Activated T-cell treated with anti-CD3 and anti-CD28 coated beads, Interleukin-2, amount 50 U/mL, for 72 hours (primary cell): ENCODE measurements around the gene MEAF6. TPM values are rescaled to one million over a fixed set of nuclear protein-coding genes. Genes with fewer than 3 reads are reported as not detected.

ENCODE experiments used
- ATAC-seq, 2 donors: fragments of 150-1000 bp; cut with Tn5 transposase; replicated peaks in 1 of 2; 2 replicates each; pipeline ENCODE4 v1.10.0; 2021; ENCODE audit warnings: moderate library complexity in 2 of 2, mild to moderate bottlenecking in 1 of 2
- DNase-seq, 2 donors: peaks; one replicate each; pipeline ENCODE4 v3.0.0; 2021 to 2022; ENCODE audit warnings: mixed read lengths in 1 of 2
- H3K27ac Mint-ChIP-seq: one replicate; pipeline ENCODE4 v1.8.0; 2022; ENCODE audit warnings: mild to moderate bottlenecking, moderate library complexity, mixed read lengths
- H3K27me3 Mint-ChIP-seq: one replicate; pipeline ENCODE4 v1.8.0; 2022; ENCODE audit warnings: low read depth, mixed read lengths
- H3K36me3 Mint-ChIP-seq, 2 donors: one replicate each; pipeline ENCODE4 v1.8.0; 2022; ENCODE audit warnings: mixed read lengths in 2 of 2, mild to moderate bottlenecking in 1 of 2; ENCODE audit not compliant: insufficient read depth in 2 of 2
- H3K4me1 Mint-ChIP-seq: one replicate; pipeline ENCODE4 v1.8.0; 2022; ENCODE audit warnings: low read depth, mixed read lengths
- H3K4me3 Mint-ChIP-seq, 2 donors: one replicate each; pipeline ENCODE4 v1.8.0; 2022; ENCODE audit warnings: mild to moderate bottlenecking in 2 of 2, mixed read lengths in 2 of 2, moderate library complexity in 2 of 2
- H3K9me3 Mint-ChIP-seq, 2 donors: one replicate each; pipeline ENCODE4 v1.8.0; 2022; ENCODE audit warnings: mixed read lengths in 2 of 2
- total RNA-seq, 2 donors: library from RNA; stranded (reverse); gene quantifications; one replicate each; pipeline ENCODE4 v1.2.3, GENCODE V29; 2022

Gene MEAF6
- total RNA-seq, 2 donors from 2014 or later, result 105 to 108 TPM

- ATAC-seq, result peak; percentile 56 to 62
- DNase-seq, result peak; percentile 79 to 83
- H3K36me3 Mint-ChIP-seq, result peaks cover 12 to 13% of the 10 kb centered on the region in 2 donors
These were observed 27.6 kb downstream of the MEAF6 start for GRCh38 chr1:37486680-37487618.

GRCh38 chr1:37485902-37486679, 28.5 kb downstream of the MEAF6 start:
- Mint-ChIP-seq H3K4me1 (peaks cover 33% of the 10 kb centered on the region), H3K4me3 (no peak overlapping the region), H3K9me3 (no peaks in the 10 kb centered on the region), H3K27me3 (no peaks in the 10 kb centered on the region), H3K36me3 (peaks cover 16 to 18% of the 10 kb centered on the region in 2 donors), H3K27ac (peak overlapping the region; percentile 33)
- ATAC-seq (no peak), DNase-seq (no peak)

More at GRCh38 chr1:37486680-37487618, 27.6 kb downstream of the MEAF6 start:
- Mint-ChIP-seq H3K9me3 (no peaks in the 10 kb centered on the region), H3K27me3 (no peaks in the 10 kb centered on the region), H3K27ac (peak overlapping the region; percentile 1), H3K4me1 (peaks cover 24% of the 10 kb centered on the region), H3K4me3 (no peak overlapping the region)

GRCh38 chr1:37484325-37485051, 30.1 kb downstream of the MEAF6 start:
- DNase-seq (no peak), ATAC-seq (no peak)
- H3K27me3 Mint-ChIP-seq, result no peaks in the 10 kb centered on the region
- H3K4me1 Mint-ChIP-seq, result peaks cover 42% of the 10 kb centered on the region
- H3K27ac Mint-ChIP-seq, result peak overlapping the region; percentile 92
- H3K36me3 Mint-ChIP-seq, result peaks cover 13% of the 10 kb centered on the region in 2 donors
- peak overlapping the region in 1 of 2 donors; percentile 36 for H3K4me3 Mint-ChIP-seq
- no peaks in the 10 kb centered on the region for H3K9me3 Mint-ChIP-seq

GRCh38 chr1:37483785-37484184, 30.8 kb downstream of the MEAF6 start:
- H3K27me3 Mint-ChIP-seq, result no peaks in the 10 kb centered on the region
- H3K9me3 Mint-ChIP-seq, result no peaks in the 10 kb centered on the region
- ATAC-seq (no peak), DNase-seq (no peak)
- peak overlapping the region; percentile 92 for H3K27ac Mint-ChIP-seq
- H3K36me3 Mint-ChIP-seq, result peaks cover 14 to 19% of the 10 kb centered on the region in 2 donors
- H3K4me1 Mint-ChIP-seq, result peaks cover 48% of the 10 kb centered on the region
- H3K4me3 Mint-ChIP-seq, result no peak overlapping the region

GRCh38 chr1:37482796-37483744, 31.5 kb downstream of the MEAF6 start:
- Mint-ChIP-seq H3K27ac (peak overlapping the region; percentile 31), H3K27me3 (no peaks in the 10 kb centered on the region), H3K4me1 (peaks cover 55% of the 10 kb centered on the region), H3K36me3 (peaks cover 18 to 19% of the 10 kb centered on the region in 2 donors), H3K9me3 (no peaks in the 10 kb centered on the region), H3K4me3 (no peak overlapping the region)
- ATAC-seq (no peak), DNase-seq (no peak)

GRCh38 chr1:37482004-37482785, 32.4 kb downstream of the MEAF6 start:
- Mint-ChIP-seq H3K36me3 (peaks cover 23 to 24% of the 10 kb centered on the region in 2 donors), H3K27ac (peak overlapping the region; percentile 95), H3K4me3 (peak overlapping the region; percentile 85 to 91), H3K27me3 (no peaks in the 10 kb centered on the region), H3K9me3 (no peaks in the 10 kb centered on the region), H3K4me1 (peaks cover 54% of the 10 kb centered on the region)
- ATAC-seq (no peak), DNase-seq (peak in 1 of 2 donors; percentile 4)

GRCh38 chr1:37481289-37482003, 33.1 kb downstream of the MEAF6 start:
- Mint-ChIP-seq H3K4me3 (peak overlapping the region; percentile 85 to 91), H3K36me3 (peaks cover 27 to 29% of the 10 kb centered on the region in 2 donors), H3K9me3 (no peaks in the 10 kb centered on the region), H3K4me1 (peaks cover 51% of the 10 kb centered on the region), H3K27ac (peak overlapping the region; percentile 95), H3K27me3 (no peaks in the 10 kb centered on the region)
- ATAC-seq (no peak), DNase-seq (peak; percentile 52 to 55)

GRCh38 chr1:37480581-37481288, 33.8 kb downstream of the MEAF6 start:
- Mint-ChIP-seq H3K4me1 (peaks cover 50% of the 10 kb centered on the region), H3K36me3 (peaks cover 30 to 31% of the 10 kb centered on the region in 2 donors), H3K27ac (peak overlapping the region; percentile 75), H3K27me3 (no peaks in the 10 kb centered on the region), H3K4me3 (peak overlapping the region; percentile 85 to 91), H3K9me3 (no peaks in the 10 kb centered on the region)
- ATAC-seq (no peak), DNase-seq (no peak)

- peaks cover 50% of the 10 kb centered on the region for H3K4me1 Mint-ChIP-seq
- ATAC-seq, result no peak
- DNase-seq, result peak in 1 of 2 donors; percentile 10
- H3K4me3 Mint-ChIP-seq, result peak overlapping the region; percentile 85 to 91
- no peaks in the 10 kb centered on the region for H3K27me3 Mint-ChIP-seq
- no peaks in the 10 kb centered on the region for H3K9me3 Mint-ChIP-seq
- H3K36me3 Mint-ChIP-seq, result peaks cover 32 to 34% of the 10 kb centered on the region in 2 donors
- peak overlapping the region; percentile 90 for H3K27ac Mint-ChIP-seq
These were observed 34.5 kb downstream of the MEAF6 start for GRCh38 chr1:37480125-37480466.

- DNase-seq (peak; percentile 92 to 94), ATAC-seq (peak; percentile 61 to 65)
- Mint-ChIP-seq H3K27ac (peak overlapping the region; percentile 90), H3K36me3 (peaks cover 34 to 36% of the 10 kb centered on the region in 2 donors), H3K27me3 (no peaks in the 10 kb centered on the region), H3K9me3 (no peaks in the 10 kb centered on the region), H3K4me3 (peak overlapping the region; percentile 85 to 91), H3K4me1 (peaks cover 50% of the 10 kb centered on the region)
These were observed 35.1 kb downstream of the MEAF6 start for GRCh38 chr1:37479255-37480124.
